HG02981 (cell line): ENCODE measurements around the gene ICAM4.
"Not testable (repeated sequence)": the region's sequence is repeated elsewhere in the genome, so short reads cannot be mapped to it uniquely, and the experiment has no call there.

Source experiments
- ATAC-seq: cut with Tn5 transposase; IDR thresholded peaks from one replicate; pipeline ENCODE4 v1.9.1; 2021; ENCODE audit warnings: mild to moderate bottlenecking, moderate library complexity; ENCODE audit not compliant: unreplicated experiment

ICAM4 gene

DNA sequence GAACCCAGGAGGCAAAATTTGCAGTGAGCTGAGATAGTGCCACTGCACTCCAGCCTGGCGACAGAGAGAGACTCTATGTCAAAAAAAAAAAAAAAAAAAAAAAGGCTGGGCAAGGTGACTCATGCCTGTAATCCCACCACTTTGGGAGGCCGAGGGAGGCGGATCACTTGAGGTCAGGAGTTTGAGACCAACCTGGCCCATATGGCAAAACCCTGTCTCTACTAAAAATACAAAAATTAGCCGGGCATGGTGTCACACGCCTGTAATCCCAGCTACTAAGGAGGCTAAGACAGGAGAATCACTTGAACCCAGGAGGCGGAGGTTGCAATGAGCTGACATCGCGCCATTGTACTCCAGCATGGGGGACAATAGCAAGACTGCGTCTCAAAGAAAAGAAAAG, 50.0 kb downstream of the ICAM4 start:
- ATAC-seq: not testable (repeated sequence)
